A549 (cell line): ENCODE results near the gene TMCC2. TPM values are rescaled to one million over a fixed set of nuclear protein-coding genes. Genes with fewer than 3 reads are reported as not detected.
A peak's percentile ranks its signal among the peaks of the same experiment; 100 is the strongest.

Experiments
- ATAC-seq, 2 experiments: fragments of 200-7000 bp in 1 of 2; fragments of >200 bp in 1 of 2; cut with Nextera tagmentation in 1 of 2; cut with Tn5 transposase in 1 of 2; 3 replicates each; pipeline versions ENCODE4 v1.8.0 to v1.9.1; 2018 to 2020; ENCODE audit warnings: mild to moderate bottlenecking in 1 of 2, moderate library complexity in 1 of 2
- CTCF ChIA-PET: fragments of 300-600 bp; sonication (Branson Sonifier 250); formaldehyde crosslinking; extraction: SDS; loops from one replicate; lab custom pipeline; 2021; ENCODE audit warnings: antibody characterized with exemption, inconsistent platforms; lab: Yijun Ruan, JAX
- POLR2A ChIA-PET: fragments of 350-600 bp; formaldehyde crosslinking; extraction: SDS; loops from one replicate; lab custom pipeline; 2021; ENCODE audit warnings: antibody characterized with exemption, inconsistent platforms; lab: Yijun Ruan, JAX
- DNase-seq, 2 experiments: peaks; one replicate each; pipeline versions ENCODE4 v3.0.0 to v3.0.0-alpha.2; 2011 to 2016; ENCODE audit warnings: low read depth in 1 of 2, low spot score in 1 of 2
- FAIRE-seq: peaks from 2 replicates; lab custom pipeline; 2011; peaks lifted over from hg19 to GRCh38; lab: Jason Lieb, UNC
- H3K27ac ChIP-seq, 2 experiments: fragments of >200 bp; sonication (Bioruptor Twin); formaldehyde crosslinking; 3 replicates each; pipeline ENCODE4 v1.5.1; 2016 to 2017
- H3K4me1 ChIP-seq: fragments of >200 bp; sonication (Bioruptor Twin); formaldehyde crosslinking; 3 replicates; pipeline ENCODE4 v1.6.1; 2016
- H3K4me2 ChIP-seq: fragments of >200 bp; sonication (Bioruptor Twin); formaldehyde crosslinking; 3 replicates; pipeline ENCODE4 v1.6.1; 2016
- H3K4me3 ChIP-seq: fragments of >200 bp; sonication (Bioruptor Twin); formaldehyde crosslinking; 3 replicates; pipeline ENCODE4 v1.5.1; 2016
- H3K9me3 ChIP-seq: fragments of >200 bp; sonication (Bioruptor Twin); formaldehyde crosslinking; 3 replicates; pipeline ENCODE4 v1.6.1; 2016
- CBX8 ChIP-seq: fragments of 200-600 bp; sonication (generic); IDR thresholded peaks from 2 replicates; pipeline ENCODE4 v1.6.1; 2016
- EHF ChIP-seq: fragments of 250-450 bp; sonication (Bioruptor Pico); IDR thresholded peaks from 2 replicates; pipeline ENCODE4 v1.5.0; 2020; ENCODE audit warnings: mild to moderate bottlenecking
- HDAC2 ChIP-seq: fragments of 200-600 bp; sonication (generic); IDR thresholded peaks from 2 replicates; pipeline ENCODE4 v1.6.1; 2016
- HOXB13 ChIP-seq: fragments of 250-450 bp; sonication (Bioruptor Pico); IDR thresholded peaks from 2 replicates; pipeline ENCODE4 v1.5.0; 2020; ENCODE audit warnings: low read depth, mild to moderate bottlenecking, moderate library complexity
- JUN ChIP-seq, 2 experiments: fragments of >200 bp; sonication (Bioruptor Twin); formaldehyde crosslinking; IDR thresholded peaks; 2 replicates in 1 of 2; 3 replicates in 1 of 2; pipeline ENCODE4 v1.6.1; 2016 to 2017
- JUNB ChIP-seq: fragments of >200 bp; sonication (Bioruptor Twin); formaldehyde crosslinking; IDR thresholded peaks from 2 replicates; pipeline ENCODE4 v1.6.1; 2016
- KDM1A ChIP-seq: fragments of 200-600 bp; sonication (generic); IDR thresholded peaks from 2 replicates; pipeline ENCODE4 v1.6.1; 2016; ENCODE audit warnings: low read depth, mild to moderate bottlenecking
- MYC ChIP-seq: IDR thresholded peaks from 2 replicates; pipeline ENCODE4 v1.6.1; 2012; ENCODE audit warnings: mild to moderate bottlenecking, inconsistent platforms, low read length, improper control_type of control experiment, borderline replicate concordance
- NPAS2 ChIP-seq: fragments of 250-450 bp; sonication (Bioruptor Pico); IDR thresholded peaks from 2 replicates; pipeline ENCODE4 v1.8.0; 2022; ENCODE audit warnings: mild to moderate bottlenecking, moderate library complexity, borderline replicate concordance
- RAD21 ChIP-seq, 2 experiments: fragments of >200 bp in 1 of 2; sonication (Bioruptor Twin) in 1 of 2; formaldehyde crosslinking in 1 of 2; IDR thresholded peaks in 1 of 2; conservative IDR thresholded peaks in 1 of 2; 2 replicates in 1 of 2; 3 replicates in 1 of 2; pipeline ENCODE4 v1.6.1; 2012 to 2018; ENCODE audit warnings: inconsistent platforms in 1 of 2
- RARB ChIP-seq: fragments of 250-450 bp; sonication (Bioruptor Pico); IDR thresholded peaks from 2 replicates; pipeline ENCODE4 v1.8.0; 2021; ENCODE audit warnings: mild to moderate bottlenecking, moderate library complexity
- RCOR1 ChIP-seq: fragments of 150-350 bp; IDR thresholded peaks from 2 replicates; pipeline ENCODE4 v1.6.1; 2014; ENCODE audit warnings: antibody characterized with exemption, low read length, low read depth
- RFX5 ChIP-seq: fragments of 450-650 bp; IDR thresholded peaks from 2 replicates; pipeline ENCODE4 v1.7.1; 2014; ENCODE audit warnings: antibody characterized with exemption, mild to moderate bottlenecking, moderate library complexity
- ZNF302 ChIP-seq: fragments of 250-450 bp; sonication (Bioruptor Pico); IDR thresholded peaks from 2 replicates; pipeline ENCODE4 v1.9.0; 2021; ENCODE audit warnings: inconsistent platforms, mild to moderate bottlenecking, moderate library complexity
- WGBS: methylation state at CpG from one replicate; pipeline ENCODE4 v1.1.6; 2017; ENCODE audit errors: missing lambda C conversion rate; 5-methylcytosine and 5-hydroxymethylcytosine counted together
- polyA plus RNA-seq, 4 experiments: library from polyadenylated mRNA; depleted of rRNA in 3 of 4; stranded (reverse); fragments of >200 nt; fragmentation: RNase III in 1 of 4; extraction: RNeasy Plus Mini Kit Qiagen cat#74134 plus additional on column Dnase treatment in 1 of 4; gene quantifications; 2 replicates in 3 of 4; 3 replicates in 1 of 4; pipeline ENCODE4 v1.2.3, GENCODE V29; 2011 to 2017

TMCC2 gene
- polyA plus RNA-seq, 2 of the 4 experiments (the other 2 are of a cell fraction) = 1.7 to 3.2 TPM

- H3K9me3 ChIP-seq = no peaks in the 10 kb centered on the region
- TF ChIP-seq HDAC2 = no peak
- no peak for TF ChIP-seq MYC
- TF ChIP-seq RAD21 (conservative IDR thresholded peaks at IDR 0.05 in 1 of 2, IDR thresholded peaks at IDR 0.05 in 1 of 2) = no peak
- TF ChIP-seq EHF (CRISPR knock-in tag) = no peak
- TF ChIP-seq JUNB = no peak
- TF ChIP-seq RARB (CRISPR knock-in tag) = no peak
- ChIA-PET POLR2A (no interaction called here), CTCF (interaction anchor here (0.6 to 89.2 kb wide), 3 partner anchors 14 to 68 kb away, joined by 3 to 3627 read pairs (median 3627); partner anchors contain the start of genes KLHDC8A and NUAK2)
- DNase-seq (no peak), FAIRE-seq (no peak), ATAC-seq (no peak)
- no peak overlapping the region for H3K4me3 ChIP-seq
- H3K4me1 ChIP-seq = peaks cover 100% of the 10 kb centered on the region
- H3K27ac ChIP-seq = peak overlapping the region; percentile 96 to 99; a peak in 4 of 6 replicates
- H3K4me2 ChIP-seq = peak overlapping the region; percentile 99
- WGBS = 84% methylated on average over 8 of the region's 8 CpGs
These were observed 83.4 kb downstream of the TMCC2 start for GRCh38 chr1:205310976-205311704.

- no peak for ATAC-seq
- 61% methylated on average over 10 of the region's 10 CpGs for WGBS
- DNase-seq = no peak
- H3K27ac ChIP-seq = peak overlapping the region; percentile 96 to 99
- ChIA-PET CTCF (interaction anchor here (1.2 to 89.2 kb wide), 4 partner anchors 12 to 252 kb away, joined by 4 to 3627 read pairs (median 1816); partner anchors contain the start of genes KLHDC8A and NUAK2), POLR2A (interaction anchor here (0.7 to 2.1 kb wide), 5 partner anchors 9 to 35 kb away, joined by 3 to 11 read pairs (median 4); no protein-coding TSS in a partner anchor)
- H3K4me3 ChIP-seq = peak overlapping the region; percentile 95
- H3K4me2 ChIP-seq = peak overlapping the region; percentile 99
- H3K4me1 ChIP-seq = peaks cover 97% of the 10 kb centered on the region
- no peak for TF ChIP-seq KDM1A
- no peak for TF ChIP-seq NPAS2 (CRISPR knock-in tag)
- no peak for TF ChIP-seq RCOR1
- TF ChIP-seq, all 56 proteins: peak for 0
- H3K9me3 ChIP-seq = no peaks in the 10 kb centered on the region
- FAIRE-seq = no peak
These were observed 85.3 kb downstream of the TMCC2 start for GRCh38 chr1:205312866-205313562.

GRCh38 chr1:205313563-205314308 is 86.0 kb downstream of the TMCC2 start:
- Histone ChIP-seq H3K4me2 (peak overlapping the region; percentile 99), H3K4me1 (peaks cover 95% of the 10 kb centered on the region), H3K27ac (peak overlapping the region; percentile 96 to 99), H3K9me3 (no peaks in the 10 kb centered on the region), H3K4me3 (peak overlapping the region; percentile 95)
- ATAC-seq (peak; percentile 25 to 62; a peak in 4 of 6 replicates), DNase-seq (peak in 1 of 2 experiments; percentile 76), FAIRE-seq (no peak)
- POLR2A ChIA-PET = interaction anchor here (0.7 to 2.1 kb wide), 7 partner anchors 8 to 36 kb away, joined by 3 to 11 read pairs (median 8); no protein-coding TSS in a partner anchor
- CTCF ChIA-PET = interaction anchor here (1.2 to 89.2 kb wide), 4 partner anchors 11 to 253 kb away, joined by 4 to 3627 read pairs (median 1816); partner anchors contain the start of genes KLHDC8A and NUAK2
- WGBS = 15% methylated on average over 16 of the region's 21 CpGs
- TF ChIP-seq ZNF302 (no peak), JUN (IDR thresholded peaks at IDR 0.05) (peak; percentile 63 to 77; a peak in 4 of 5 replicates), KDM1A (0 out of 2 replicates have a peak, but pooled peaks have one; percentile 33), RFX5 (no peak), RAD21 (conservative IDR thresholded peaks at IDR 0.05 in 1 of 2, IDR thresholded peaks at IDR 0.05 in 1 of 2) (no peak)

GRCh38 chr1:205315008-205315618 is 87.4 kb downstream of the TMCC2 start:
- H3K9me3 ChIP-seq = no peaks in the 10 kb centered on the region
- TF ChIP-seq RFX5 (no peak), HOXB13 (CRISPR knock-in tag) (0 out of 2 replicates have a peak, but pooled peaks have one; percentile 20), CBX8 (no peak)
- TF ChIP-seq, all 56 proteins: peak for 1
- Histone ChIP-seq H3K4me1 (peaks cover 81% of the 10 kb centered on the region), H3K4me3 (peak overlapping the region; percentile 95), H3K4me2 (peak overlapping the region; percentile 99), H3K27ac (peak overlapping the region; percentile 96 to 99)
- WGBS = 25% methylated on average over 5 of the region's 5 CpGs
- ChIA-PET POLR2A (interaction anchor here (2.1 kb wide), 1 partner anchor 30 kb away, joined by 9 read pairs; no protein-coding TSS in a partner anchor), CTCF (interaction anchor here (67.1 to 89.2 kb wide), 2 partner anchors 10 to 26 kb away, joined by 3627 read pairs; partner anchors contain the start of genes KLHDC8A and NUAK2)
- DNase-seq (no peak), ATAC-seq (no peak), FAIRE-seq (no peak)
